Smooth muscle cell (in vitro differentiated cells): ENCODE measurements around the gene GRIA1. TPM values are rescaled to one million over a fixed set of nuclear protein-coding genes. Genes with fewer than 3 reads are reported as not detected.

Experiments used
- DNase-seq: peaks from one replicate; lab custom pipeline; 2025; ENCODE audit not compliant: unreplicated experiment; lab: John Stamatoyannopoulos, UW
- H2AFZ ChIP-seq: fragments of 200-600 bp; sonication (generic); 2 replicates; pipeline ENCODE4 v1.6.0; 2016; ENCODE audit warnings: antibody characterized with exemption, low read depth, mild to moderate bottlenecking
- H3F3A ChIP-seq: fragments of 200-600 bp; sonication (generic); 2 replicates; pipeline ENCODE4 v1.6.0; 2017; ENCODE audit warnings: antibody characterized with exemption, low read depth
- H3K27ac ChIP-seq: fragments of 200-600 bp; sonication (generic); 2 replicates; pipeline ENCODE4 v1.5.1; 2016; ENCODE audit warnings: low read depth, mild to moderate bottlenecking
- H3K27me3 ChIP-seq: fragments of 200-600 bp; sonication (generic); 2 replicates; pipeline ENCODE4 v1.6.1; 2016; ENCODE audit warnings: low read depth, mild to moderate bottlenecking
- H3K36me3 ChIP-seq: fragments of 200-600 bp; sonication (generic); 2 replicates; pipeline ENCODE4 v1.5.1; 2016; ENCODE audit warnings: low read depth
- H3K4me1 ChIP-seq: fragments of 200-600 bp; sonication (generic); 2 replicates; pipeline ENCODE4 v1.5.1; 2016; ENCODE audit warnings: low read depth
- H3K4me2 ChIP-seq: fragments of 200-600 bp; sonication (generic); 2 replicates; pipeline ENCODE4 v1.6.0; 2016; ENCODE audit warnings: mild to moderate bottlenecking
- H3K4me3 ChIP-seq: fragments of 200-600 bp; sonication (generic); 2 replicates; pipeline ENCODE4 v1.5.1; 2016; ENCODE audit warnings: mild to moderate bottlenecking
- H3K79me2 ChIP-seq: fragments of 200-600 bp; sonication (generic); 2 replicates; pipeline ENCODE4 v1.6.0; 2016; ENCODE audit warnings: low read depth, mild to moderate bottlenecking
- H3K9ac ChIP-seq: fragments of 200-600 bp; sonication (generic); 2 replicates; pipeline ENCODE4 v1.6.0; 2016; ENCODE audit warnings: low read depth
- H3K9me3 ChIP-seq: fragments of 200-600 bp; sonication (generic); replicated peaks from 2 replicates; pipeline ENCODE4 v1.5.1; 2016; ENCODE audit warnings: low read depth
- H4K20me1 ChIP-seq: fragments of 200-600 bp; sonication (generic); 2 replicates; pipeline ENCODE4 v1.6.0; 2016; ENCODE audit warnings: low read depth
- WGBS: methylation state at CpG from one replicate; pipeline ENCODE4 v1.1.7; 2016; ENCODE audit warnings: low lambda C conversion rate; 5-methylcytosine and 5-hydroxymethylcytosine counted together
- polyA plus RNA-seq: library from polyadenylated mRNA; unstranded; fragments of >200 nt; fragmentation: Nextera tagmentation; extraction: Ambion mirVana; gene quantifications from 2 replicates; pipeline ENCODE4 v1.2.1, GENCODE V29; 2016
- total RNA-seq: library from RNA; depleted of rRNA; stranded (reverse); fragments of >200 nt; gene quantifications from 2 replicates; pipeline ENCODE4 v1.2.3, GENCODE V29; 2014
- TF ChIP-seq, protein P1 (sequence below): fragments of 200-600 bp; sonication (generic); IDR thresholded peaks from 2 replicates; pipeline ENCODE4 v1.5.1; 2017; ENCODE audit warnings: borderline replicate concordance, mild to moderate bottlenecking, antibody characterized with exemption; ENCODE audit not compliant: insufficient read depth, poor library complexity, severe bottlenecking

GRIA1 gene
- total and polyA plus RNA-seq, 2 experiments from 2014 or later: 0.17 to 0.94 TPM

DNA sequence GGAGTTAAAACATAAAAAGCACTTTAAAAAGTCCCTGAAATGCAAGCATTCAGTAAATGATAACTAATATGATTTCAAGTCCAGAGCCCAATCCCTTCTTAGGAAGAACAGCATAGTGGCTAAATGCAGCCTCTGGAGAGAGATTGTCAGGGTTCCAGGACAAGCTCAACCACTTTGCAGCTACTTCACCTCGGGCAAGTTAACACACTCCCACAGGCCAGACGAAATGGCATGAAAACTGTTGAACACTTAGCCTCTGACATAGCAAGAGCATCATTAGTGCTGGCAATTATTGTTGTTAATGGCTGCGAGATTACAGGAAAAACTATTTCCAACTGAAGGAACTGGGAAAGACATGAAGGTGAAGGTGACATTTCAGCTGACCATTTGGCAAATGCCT is 205.8 kb downstream of the GRIA1 start:
- TF ChIP-seq, protein P1, sequence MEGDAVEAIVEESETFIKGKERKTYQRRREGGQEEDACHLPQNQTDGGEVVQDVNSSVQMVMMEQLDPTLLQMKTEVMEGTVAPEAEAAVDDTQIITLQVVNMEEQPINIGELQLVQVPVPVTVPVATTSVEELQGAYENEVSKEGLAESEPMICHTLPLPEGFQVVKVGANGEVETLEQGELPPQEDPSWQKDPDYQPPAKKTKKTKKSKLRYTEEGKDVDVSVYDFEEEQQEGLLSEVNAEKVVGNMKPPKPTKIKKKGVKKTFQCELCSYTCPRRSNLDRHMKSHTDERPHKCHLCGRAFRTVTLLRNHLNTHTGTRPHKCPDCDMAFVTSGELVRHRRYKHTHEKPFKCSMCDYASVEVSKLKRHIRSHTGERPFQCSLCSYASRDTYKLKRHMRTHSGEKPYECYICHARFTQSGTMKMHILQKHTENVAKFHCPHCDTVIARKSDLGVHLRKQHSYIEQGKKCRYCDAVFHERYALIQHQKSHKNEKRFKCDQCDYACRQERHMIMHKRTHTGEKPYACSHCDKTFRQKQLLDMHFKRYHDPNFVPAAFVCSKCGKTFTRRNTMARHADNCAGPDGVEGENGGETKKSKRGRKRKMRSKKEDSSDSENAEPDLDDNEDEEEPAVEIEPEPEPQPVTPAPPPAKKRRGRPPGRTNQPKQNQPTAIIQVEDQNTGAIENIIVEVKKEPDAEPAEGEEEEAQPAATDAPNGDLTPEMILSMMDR: no peak
- DNase-seq: no peak
- Histone ChIP-seq H3F3A (no peaks in the 10 kb centered on the region), H3K4me2 (no peak overlapping the region), H3K27ac (no peak overlapping the region), H3K9me3 (no peaks in the 10 kb centered on the region), H3K9ac (no peak overlapping the region), H3K79me2 (no peaks in the 10 kb centered on the region), H3K4me3 (no peak overlapping the region), H3K27me3 (no peaks in the 10 kb centered on the region), H3K36me3 (no peaks in the 10 kb centered on the region), H2AFZ (no peak overlapping the region), H4K20me1 (no peaks in the 10 kb centered on the region), H3K4me1 (no peaks in the 10 kb centered on the region)
- WGBS: 61% methylated on average over 3 of the region's 3 CpGs

DNA sequence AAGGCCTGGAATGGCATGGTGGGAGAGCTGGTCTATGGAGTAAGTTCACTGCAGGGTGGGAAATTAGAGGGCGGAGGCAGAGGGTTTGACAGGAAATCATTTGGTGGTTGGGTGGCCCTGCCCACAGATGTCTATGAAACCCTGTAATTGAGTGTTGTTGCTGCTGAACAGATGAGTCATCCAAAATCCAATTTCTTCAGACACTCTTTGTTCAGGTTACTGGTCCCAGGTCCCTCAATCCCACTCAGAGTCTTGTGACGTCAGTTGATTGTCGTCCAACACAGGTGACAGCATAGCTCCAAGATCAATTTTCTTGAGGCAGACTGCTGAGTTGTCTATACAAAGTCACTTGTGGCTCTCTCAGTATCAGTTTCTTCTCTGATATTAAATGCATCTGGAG is 208.6 kb downstream of the GRIA1 start:
- Histone ChIP-seq H3F3A (no peaks in the 10 kb centered on the region), H3K4me3 (no peak overlapping the region), H3K27me3 (no peaks in the 10 kb centered on the region), H3K9ac (no peak overlapping the region), H2AFZ (no peak overlapping the region), H3K36me3 (no peaks in the 10 kb centered on the region), H4K20me1 (no peaks in the 10 kb centered on the region), H3K4me2 (no peak overlapping the region), H3K27ac (no peak overlapping the region), H3K9me3 (no peaks in the 10 kb centered on the region), H3K4me1 (no peaks in the 10 kb centered on the region), H3K79me2 (no peaks in the 10 kb centered on the region)
- DNase-seq: no peak
- TF ChIP-seq, protein P1: no peak
- WGBS: 70% methylated on average over 3 of the region's 3 CpGs

DNA sequence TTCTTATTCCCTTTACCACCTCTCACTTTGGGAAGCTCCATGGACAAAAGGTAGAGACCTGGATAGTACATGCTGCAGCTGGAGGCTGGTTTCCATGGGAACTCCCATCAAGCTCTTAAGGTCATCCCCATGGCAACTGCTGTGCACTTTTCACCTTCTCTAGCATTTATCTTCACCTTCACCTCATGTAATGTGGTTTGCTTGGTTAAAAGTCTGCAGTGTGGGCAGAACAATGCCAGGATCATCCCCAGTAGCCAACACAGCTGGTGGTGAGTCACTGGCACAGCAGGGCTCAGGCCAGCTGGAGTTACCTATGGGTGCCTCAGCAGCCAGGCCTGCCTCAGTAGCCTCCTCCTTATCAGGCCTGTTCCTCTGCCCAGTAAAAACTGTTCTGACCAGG is 210.5 kb downstream of the GRIA1 start:
- H3K9me3 ChIP-seq: no peaks in the 10 kb centered on the region
- no peak overlapping the region for H3K4me2 ChIP-seq
- TF ChIP-seq, protein P1: no peak
- no peak overlapping the region for H3K27ac ChIP-seq
- no peaks in the 10 kb centered on the region for H3K27me3 ChIP-seq
- H3F3A ChIP-seq: no peaks in the 10 kb centered on the region
- no peak overlapping the region for H2AFZ ChIP-seq
- no peaks in the 10 kb centered on the region for H3K36me3 ChIP-seq
- no peak for DNase-seq
- no peaks in the 10 kb centered on the region for H4K20me1 ChIP-seq
- H3K79me2 ChIP-seq: no peaks in the 10 kb centered on the region
- H3K4me1 ChIP-seq: no peaks in the 10 kb centered on the region
- H3K4me3 ChIP-seq: no peak overlapping the region
- H3K9ac ChIP-seq: no peak overlapping the region

DNA sequence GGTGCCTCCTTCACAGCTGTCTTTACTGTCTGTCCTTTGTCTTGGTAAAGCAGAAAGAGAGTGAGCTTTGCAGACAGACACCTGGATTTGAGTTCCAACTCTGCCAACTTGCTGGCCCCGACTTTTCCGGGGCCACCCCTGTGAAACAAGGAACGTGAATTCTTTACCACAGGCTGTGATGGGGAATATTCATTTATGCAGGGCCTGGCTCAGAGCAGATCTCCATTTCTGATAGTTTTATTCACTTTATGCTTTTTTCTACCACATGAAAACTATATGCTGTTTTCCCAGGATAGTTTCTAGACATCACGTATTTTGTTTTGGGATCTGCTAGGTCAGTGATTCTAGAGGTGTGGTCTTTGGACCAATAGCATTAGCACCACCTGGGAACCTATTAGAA is 211.8 kb downstream of the GRIA1 start:
- H3F3A ChIP-seq: no peaks in the 10 kb centered on the region
- no peak overlapping the region for H3K4me3 ChIP-seq
- H3K36me3 ChIP-seq: no peaks in the 10 kb centered on the region
- TF ChIP-seq, protein P1: no peak
- H3K4me1 ChIP-seq: no peaks in the 10 kb centered on the region
- no peak overlapping the region for H2AFZ ChIP-seq
- WGBS: 92% methylated on average over 4 of the region's 4 CpGs
- no peak for DNase-seq
- no peaks in the 10 kb centered on the region for H3K79me2 ChIP-seq
- H3K27ac ChIP-seq: no peak overlapping the region
- H3K27me3 ChIP-seq: no peaks in the 10 kb centered on the region
- no peak overlapping the region for H3K4me2 ChIP-seq
- no peak overlapping the region for H3K9ac ChIP-seq
- no peaks in the 10 kb centered on the region for H4K20me1 ChIP-seq
- H3K9me3 ChIP-seq: no peaks in the 10 kb centered on the region
